ENCODE data around the gene CD101.

Gene CD101

GRCh38 chr1:116986421-116987255 lies 14.9 kb upstream of the CD101 start:
- DNase-seq = no peak

GRCh38 chr1:116987256-116987555 lies 14.4 kb upstream of the CD101 start:
- no peak for DNase-seq

- no peak for DNase-seq
Measured at GRCh38 chr1:116988248-116988647, 13.3 kb upstream of the CD101 start.

- no peak for DNase-seq
Measured at GRCh38 chr1:116988908-116989307, 12.7 kb upstream of the CD101 start.

- no peak for DNase-seq
Measured at GRCh38 chr1:116989835-116990234, 11.7 kb upstream of the CD101 start.

GRCh38 chr1:116990612-116991151 lies 10.9 kb upstream of the CD101 start:
- peak; percentile 38 for DNase-seq

- no peak for DNase-seq
Measured at GRCh38 chr1:116991171-116991845, 10.3 kb upstream of the CD101 start.

- DNase-seq = no peak
Measured at GRCh38 chr1:116991918-116992317, 9.6 kb upstream of the CD101 start.

GRCh38 chr1:116993286-116993685 lies 8.3 kb upstream of the CD101 start:
- DNase-seq = no peak

- no peak for DNase-seq
Measured at GRCh38 chr1:116994411-116994810, 7.1 kb upstream of the CD101 start.

- DNase-seq = no peak
Measured at GRCh38 chr1:116997066-116997465, 4.5 kb upstream of the CD101 start.

GRCh38 chr1:116997636-116998035 lies 3.9 kb upstream of the CD101 start:
- DNase-seq = no peak

GRCh38 chr1:116999596-116999995 lies 2.0 kb upstream of the CD101 start:
- DNase-seq = no peak

GRCh38 chr1:117000142-117000541 lies 1.4 kb upstream of the CD101 start:
- DNase-seq = no peak

GRCh38 chr1:117003223-117003875 lies 1.8 kb downstream of the CD101 start:
- no peak for DNase-seq

- DNase-seq = no peak
Measured at GRCh38 chr1:117007719-117008013, 6.1 kb downstream of the CD101 start.

GRCh38 chr1:117008656-117009055 lies 7.1 kb downstream of the CD101 start:
- no peak for DNase-seq

GRCh38 chr1:117009132-117009531 lies 7.6 kb downstream of the CD101 start:
- DNase-seq = no peak

- no peak for DNase-seq
Measured at GRCh38 chr1:117010310-117010969, 8.9 kb downstream of the CD101 start.

- DNase-seq = no peak
Measured at GRCh38 chr1:117011334-117011733, 9.8 kb downstream of the CD101 start.

GRCh38 chr1:117013309-117013858 lies 11.8 kb downstream of the CD101 start:
- DNase-seq = no peak

GRCh38 chr1:117014209-117014608 lies 12.6 kb downstream of the CD101 start:
- DNase-seq = no peak

- no peak for DNase-seq
Measured at GRCh38 chr1:117015724-117016123, 14.2 kb downstream of the CD101 start.

Data from midbrain (tissue), 1 donor.